Right lobe of liver (tissue), 4 donors: Measurements from ENCODE around the gene TRAPPC3.
"Not testable (repeated sequence)": the region's sequence is repeated elsewhere in the genome, so short reads cannot be mapped to it uniquely, and the experiment has no call there.

Source experiments
- CTCF ChIP-seq, 4 donors: fragments of 200-600 bp in 3 of 4; fragments of 450-650 bp in 1 of 4; IDR thresholded peaks; one replicate each; pipeline versions ENCODE4 v1.5.1 to v1.8.0; 2016 to 2022; ENCODE audit warnings: antibody characterized with exemption in 4 of 4, mild to moderate bottlenecking in 2 of 4
- POLR2A ChIP-seq: fragments of 450-650 bp; IDR thresholded peaks from one replicate; pipeline ENCODE4 v1.6.1; 2017; ENCODE audit warnings: antibody characterized with exemption, mild to moderate bottlenecking
- donor health status: DM: no; HTN: no; CAD: no.
- donor health status: DM: no; HTN: no; CAD: no.
- donor health status: DM: no; HTN: yes; CAD: no.

DNA sequence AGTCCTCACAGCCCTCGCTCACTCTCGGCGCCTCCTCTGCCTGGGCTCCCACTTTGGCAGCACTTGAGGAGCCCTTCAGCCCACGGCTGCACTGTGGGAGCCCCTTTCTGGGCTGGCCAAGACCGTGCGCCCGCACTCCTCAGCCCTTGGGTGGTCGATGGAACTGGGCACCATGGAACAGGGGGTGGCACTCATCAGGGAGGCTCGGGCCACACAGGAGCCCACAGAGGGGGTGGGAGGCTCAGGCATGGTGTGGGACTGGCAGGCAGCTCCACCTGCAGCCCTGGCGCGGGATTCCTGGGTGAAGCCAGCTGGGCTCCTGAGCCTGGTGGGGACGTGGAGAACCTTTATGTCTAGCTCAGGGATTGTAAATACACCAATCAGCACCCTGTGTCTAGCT is 47.5 kb upstream of the TRAPPC3 start:
- TF ChIP-seq CTCF (IDR thresholded peaks at IDR 0.05); POLR2A: not testable (repeated sequence)
